GM18511 (cell line): Measurements from ENCODE around the gene USP44.
"Not testable (repeated sequence)": the region's sequence is repeated elsewhere in the genome, so short reads cannot be mapped to it uniquely, and the experiment has no call there.

Experiments used
- ATAC-seq: cut with Tn5 transposase; IDR thresholded peaks from one replicate; pipeline ENCODE4 v1.9.1; 2021; ENCODE audit warnings: mild to moderate bottlenecking, moderate library complexity; ENCODE audit not compliant: unreplicated experiment

The USP44 gene

GRCh38 chr12:95551305-95551704 is at the start of gene USP44:
TSS of gene USP44 (minus strand) at chr12:95551476. CDS start at chr12:95534256, 17,220 bp downstream.
- ATAC-seq, result no peak

- no peak for ATAC-seq
Measured at GRCh38 chr12:95600567-95600966, 49.3 kb upstream of the USP44 start.

- no peak for ATAC-seq
Measured at GRCh38 chr12:95599880-95600279, 48.6 kb upstream of the USP44 start.

- ATAC-seq, result no peak
Measured at GRCh38 chr12:95594136-95594535, 42.9 kb upstream of the USP44 start.

- no peak for ATAC-seq
Measured at GRCh38 chr12:95593266-95593871, 42.1 kb upstream of the USP44 start.

- no peak for ATAC-seq
Measured at GRCh38 chr12:95591731-95592130, 40.5 kb upstream of the USP44 start.

- no peak for ATAC-seq
Measured at GRCh38 chr12:95590775-95591174, 39.5 kb upstream of the USP44 start.

GRCh38 chr12:95583933-95584332 is 32.7 kb upstream of the USP44 start:
- ATAC-seq, result no peak

GRCh38 chr12:95582230-95583058 is 31.2 kb upstream of the USP44 start:
- no peak for ATAC-seq

GRCh38 chr12:95577820-95578219 is 26.5 kb upstream of the USP44 start:
- no peak for ATAC-seq

- no peak for ATAC-seq
Measured at GRCh38 chr12:95574799-95575452, 23.6 kb upstream of the USP44 start.

- ATAC-seq, result peak; percentile 70
Measured at GRCh38 chr12:95573951-95574576, 22.8 kb upstream of the USP44 start.

- ATAC-seq, result no peak
Measured at GRCh38 chr12:95571369-95571768, 20.1 kb upstream of the USP44 start.

- ATAC-seq, result not testable (repeated sequence)
Measured at GRCh38 chr12:95568045-95568444, 16.8 kb upstream of the USP44 start.

- no peak for ATAC-seq
Measured at GRCh38 chr12:95557625-95558024, 6.3 kb upstream of the USP44 start.

GRCh38 chr12:95554532-95555071 is 3.3 kb upstream of the USP44 start:
- ATAC-seq, result no peak

- ATAC-seq, result no peak
Measured at GRCh38 chr12:95553197-95553943, 2.1 kb upstream of the USP44 start.

GRCh38 chr12:95551913-95552516 is 739 bp upstream of the USP44 start:
- no peak for ATAC-seq

GRCh38 chr12:95549392-95550084 is 1.7 kb downstream of the USP44 start:
- no peak for ATAC-seq
